Medulla oblongata (tissue), 1 donor: ENCODE results near the gene PTCH1.

Source experiments
- DNase-seq: peaks from one replicate; pipeline ENCODE4 v3.0.0-alpha.2; 2015; ENCODE audit errors: extremely low spot score

PTCH1 gene

DNA sequence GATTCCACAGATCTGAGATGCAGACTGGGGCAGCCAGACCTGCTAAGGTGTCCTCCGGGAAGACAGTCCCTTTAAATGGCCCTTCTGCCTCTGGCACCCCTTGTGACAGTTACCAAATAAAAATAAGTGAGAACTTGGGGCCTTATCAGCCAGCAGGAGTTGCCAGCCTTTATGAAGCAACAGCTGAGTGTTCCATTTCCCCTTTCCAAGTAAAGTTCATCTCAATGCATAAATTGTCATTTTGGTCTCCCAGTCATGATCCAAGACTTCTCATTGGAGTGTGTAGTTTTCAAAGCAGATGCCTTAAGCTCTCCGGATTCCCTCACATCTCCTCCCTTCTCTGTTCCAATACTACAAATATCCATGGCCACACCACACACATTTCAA lies 4.1 kb downstream of the PTCH1 start:
- DNase-seq: no peak

DNA sequence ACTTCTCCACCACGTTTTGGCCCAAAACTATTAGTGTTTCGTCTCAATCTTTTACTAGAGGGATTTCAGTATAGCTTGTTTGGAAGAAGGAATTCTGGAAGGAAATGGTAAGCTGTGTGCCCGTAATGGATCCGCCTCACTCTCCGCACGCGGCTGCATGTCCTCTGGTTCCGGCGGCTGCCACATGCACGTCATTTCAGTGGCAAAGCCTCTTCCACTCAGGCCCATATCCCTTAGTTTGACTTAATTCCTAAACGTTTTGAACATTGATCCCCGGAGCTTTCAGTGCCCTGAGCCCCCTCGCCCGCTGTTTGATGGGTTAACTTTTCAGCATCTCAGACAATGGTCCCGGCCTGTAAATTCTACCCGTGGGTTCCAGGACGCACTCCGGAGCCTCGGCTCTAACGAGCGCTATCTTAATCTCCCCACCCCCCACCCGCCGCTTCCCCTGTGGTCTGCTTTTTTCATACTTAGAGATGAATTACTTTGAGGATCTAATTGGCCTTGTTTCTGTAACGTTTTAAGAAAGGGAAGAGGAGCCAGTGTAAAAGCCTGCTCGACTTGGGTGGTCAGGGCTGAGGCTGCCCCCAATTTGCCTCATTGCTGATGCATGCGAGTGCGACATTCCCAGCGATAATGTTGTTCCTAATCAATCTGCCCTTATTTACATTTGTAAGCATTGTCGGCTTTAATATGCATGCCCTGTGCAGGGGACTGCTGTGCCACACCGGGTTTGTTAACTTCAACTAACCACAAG lies 4.6 kb downstream of the PTCH1 start:
- DNase-seq: no peak

DNA sequence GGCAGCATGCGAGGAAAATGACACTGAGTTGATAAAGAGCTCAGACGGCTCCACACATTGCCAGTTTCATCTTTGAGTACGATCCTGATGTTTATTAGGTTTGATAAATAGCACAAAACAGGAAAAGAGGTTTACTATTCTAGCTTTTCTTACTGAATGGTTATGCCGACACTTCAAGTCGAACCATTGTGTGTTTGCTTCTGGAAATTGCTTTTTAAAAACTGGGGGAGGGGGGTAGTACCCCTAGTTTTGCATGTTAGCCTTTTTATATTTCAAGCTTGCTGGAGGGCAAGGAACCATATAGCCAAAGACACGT lies 5.2 kb downstream of the PTCH1 start:
- DNase-seq: no peak

DNA sequence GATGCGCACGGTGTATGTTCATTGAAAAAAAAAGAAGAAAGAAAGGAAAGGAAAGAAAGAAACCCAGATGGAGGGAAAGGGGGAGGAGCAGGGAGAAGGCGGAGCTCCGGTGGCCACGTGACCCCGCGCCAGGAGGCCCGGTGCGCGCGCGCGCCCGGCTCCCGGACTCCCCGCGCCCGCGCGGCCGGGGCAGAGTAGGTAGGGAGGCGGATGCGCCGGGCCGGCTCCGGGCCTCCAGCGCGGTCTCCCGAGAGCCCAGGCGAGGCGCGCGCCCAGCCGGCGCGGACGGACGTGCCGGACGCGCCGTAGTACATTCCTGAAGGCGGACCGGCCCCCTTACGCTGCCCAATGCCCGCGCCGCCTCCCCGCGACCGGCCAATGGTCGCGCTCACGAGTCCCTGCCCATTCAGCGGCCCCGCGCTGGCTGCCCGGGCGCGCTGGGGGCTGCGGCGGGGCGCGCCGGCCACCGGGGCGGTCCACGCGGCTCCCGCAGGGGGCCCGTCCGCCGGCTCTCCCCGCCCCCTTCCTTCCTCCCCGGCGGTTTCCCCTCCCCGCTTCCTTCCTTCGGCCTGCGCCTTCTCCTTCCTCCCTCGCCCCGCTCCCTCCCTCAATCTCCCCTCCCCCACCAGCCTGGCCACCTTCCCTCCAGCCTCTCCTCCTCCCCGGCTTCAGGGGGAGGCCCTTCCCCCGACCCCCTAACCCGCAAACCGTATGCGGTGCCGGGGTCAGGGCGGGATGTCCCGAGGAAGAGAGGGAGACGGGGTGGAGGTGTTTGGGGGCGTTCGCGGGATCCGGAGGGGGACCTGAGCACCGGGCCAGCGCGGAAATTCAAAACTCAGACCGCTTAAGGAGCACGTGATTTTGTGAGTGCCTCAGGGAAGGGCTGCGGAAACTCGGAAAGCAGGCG lies 5.8 kb downstream of the PTCH1 start:
- peak; percentile 94 for DNase-seq

DNA sequence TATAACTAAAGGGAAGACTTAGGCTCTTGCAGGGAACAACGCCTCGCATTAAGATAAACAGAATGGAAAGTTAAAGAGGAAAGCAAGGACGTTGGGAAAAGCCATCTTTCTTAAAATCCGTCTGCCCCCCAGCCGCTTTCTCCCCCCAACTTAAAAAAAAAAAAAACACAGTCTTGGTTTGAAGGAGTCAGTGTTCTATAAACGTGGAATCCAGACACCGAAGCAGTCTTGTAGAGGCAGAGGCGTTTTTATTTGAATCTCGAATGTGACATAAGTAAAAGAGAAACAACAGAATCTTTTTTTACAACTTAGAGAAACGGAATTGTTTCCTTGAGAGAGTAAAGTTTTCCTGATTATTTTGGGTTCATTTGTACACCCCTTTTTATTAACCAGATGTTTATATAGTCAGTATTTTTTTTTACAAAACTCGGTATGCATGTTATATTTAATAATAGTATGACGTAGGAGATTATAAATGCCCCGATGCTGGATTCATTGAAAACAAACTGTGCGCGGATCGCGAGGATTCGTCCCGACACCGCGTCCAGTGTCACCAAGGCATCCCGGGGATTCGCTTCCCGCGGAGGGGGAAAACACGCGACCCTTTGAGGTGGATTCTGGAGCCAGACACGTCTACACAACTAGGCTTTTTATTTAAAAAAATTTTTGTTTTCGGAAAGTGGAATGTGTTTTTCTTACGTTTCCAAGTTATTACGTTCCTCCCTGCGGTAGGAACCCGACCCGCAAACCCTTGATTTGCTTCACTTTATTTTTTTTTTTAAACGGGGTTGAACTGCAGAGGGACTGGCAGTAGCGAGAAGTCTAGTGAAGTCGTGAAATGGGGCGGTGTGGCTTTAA lies 6.7 kb downstream of the PTCH1 start:
- peak; percentile 50 for DNase-seq

DNA sequence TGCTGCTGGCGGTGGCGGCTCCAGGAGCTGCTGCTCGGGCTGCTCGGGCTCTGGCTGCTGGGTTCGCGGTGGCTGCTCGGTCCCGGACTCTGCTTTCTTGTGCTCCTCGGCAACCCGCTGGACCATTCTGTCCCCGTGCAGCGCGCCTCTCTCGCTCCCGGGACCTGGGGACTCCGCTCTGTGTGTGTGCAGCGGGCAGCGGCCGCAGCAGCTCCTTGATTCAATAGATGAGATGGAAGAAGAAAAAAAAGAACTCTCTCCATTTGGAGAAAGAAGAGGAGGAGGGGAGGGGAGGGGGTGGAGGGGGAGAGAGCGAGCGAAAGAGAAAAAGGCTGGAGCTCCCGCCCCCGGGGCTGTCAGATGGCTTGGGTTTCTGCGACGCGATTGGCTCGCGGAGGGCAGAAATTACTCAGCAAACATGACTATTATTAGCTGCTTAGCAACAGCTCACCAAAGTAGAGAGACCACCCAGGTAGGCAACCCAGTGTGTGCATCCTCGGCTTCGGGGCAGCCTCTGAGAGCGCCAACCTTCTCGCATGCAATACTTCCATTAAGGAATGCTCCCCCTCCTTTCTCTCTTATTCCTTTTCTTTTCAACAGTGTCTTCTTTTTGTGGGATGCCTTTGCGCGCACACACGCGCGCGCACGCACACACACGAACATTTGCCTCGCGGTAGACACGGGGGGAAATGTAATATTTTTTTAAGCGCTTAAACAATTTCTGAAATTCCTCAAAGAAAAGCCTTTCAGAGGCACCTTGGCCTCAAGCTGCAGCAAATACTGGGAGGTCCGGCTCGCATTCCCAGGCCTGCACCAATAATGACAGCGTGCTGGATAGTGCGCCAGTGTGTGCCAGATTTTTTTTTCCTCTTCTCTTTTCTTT lies 7.6 kb downstream of the PTCH1 start:
- DNase-seq: peak; percentile 96

DNA sequence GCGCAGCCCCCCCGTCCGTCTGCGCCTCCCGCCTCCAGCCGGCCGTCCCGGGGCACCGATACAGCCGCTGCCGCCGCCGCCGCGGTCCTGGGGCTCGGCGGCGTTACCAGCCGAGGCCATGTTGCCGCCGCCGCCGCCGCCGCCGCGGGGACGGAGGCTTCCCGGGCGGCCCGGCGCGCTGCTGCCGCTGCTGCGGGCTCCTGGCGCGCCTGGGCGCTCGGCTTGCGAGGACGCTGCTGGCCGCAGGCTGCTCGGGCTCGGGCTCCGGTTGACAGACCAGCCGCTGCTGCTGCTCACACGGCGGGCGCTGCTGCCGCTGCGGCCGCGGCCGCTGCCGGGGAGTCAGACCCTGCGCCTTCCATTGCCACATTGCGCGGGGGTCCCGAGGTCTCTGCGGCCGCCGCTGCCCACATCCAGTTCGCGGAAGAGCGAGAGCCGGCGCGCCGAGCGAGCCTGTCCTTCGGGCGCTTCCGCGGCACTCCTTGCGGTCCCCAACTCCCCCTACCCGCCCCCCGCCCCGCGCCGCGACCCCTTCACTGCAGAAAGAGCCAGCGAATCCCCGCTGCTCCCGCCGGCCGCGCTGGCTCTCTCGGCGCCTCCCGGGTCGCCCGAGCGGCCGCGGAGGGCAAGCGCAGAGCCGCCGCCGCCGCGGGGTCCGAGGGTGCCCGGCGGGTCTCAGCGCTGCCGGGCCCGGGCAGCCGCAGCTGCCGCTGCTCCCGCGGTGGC lies 8.4 kb downstream of the PTCH1 start:
- DNase-seq: no peak

DNA sequence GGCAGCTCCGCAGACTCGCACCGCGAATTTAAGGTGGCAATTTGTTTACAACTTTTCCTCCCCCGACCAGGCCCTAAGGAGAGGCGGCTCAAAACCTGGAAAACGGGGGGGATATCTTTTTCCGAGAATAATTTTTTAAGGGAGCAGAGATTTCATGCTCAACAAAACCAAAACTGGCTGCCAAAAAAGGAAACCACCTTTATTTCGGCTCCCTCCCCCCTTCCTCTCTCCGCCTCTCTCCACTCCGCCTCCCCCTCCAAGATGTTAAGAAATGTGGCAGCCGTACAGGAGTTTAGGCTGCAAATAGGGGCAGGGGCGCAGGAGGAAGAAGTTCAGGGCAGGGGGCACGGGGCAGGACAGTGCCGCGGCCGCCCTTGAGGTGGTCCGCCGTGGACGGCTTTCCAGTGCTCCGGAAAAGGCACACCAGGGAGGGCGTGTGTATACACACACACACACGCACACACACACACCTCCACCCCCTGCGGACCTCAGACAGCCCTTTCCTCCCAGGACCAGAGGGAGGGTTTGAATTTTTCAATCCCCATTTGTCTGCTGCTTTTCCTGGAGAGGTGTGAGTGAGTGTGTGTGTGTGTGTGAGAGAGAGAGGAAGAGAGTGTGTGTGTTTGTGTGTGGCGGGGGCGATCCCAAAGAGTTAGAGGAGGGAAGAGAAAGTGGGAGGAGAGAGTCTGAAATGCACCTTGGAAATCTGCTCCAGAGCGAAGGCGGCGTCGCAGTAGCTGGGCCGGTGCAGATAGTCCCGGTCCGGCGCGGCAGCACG lies 9.1 kb downstream of the PTCH1 start:
- no peak for DNase-seq

DNA sequence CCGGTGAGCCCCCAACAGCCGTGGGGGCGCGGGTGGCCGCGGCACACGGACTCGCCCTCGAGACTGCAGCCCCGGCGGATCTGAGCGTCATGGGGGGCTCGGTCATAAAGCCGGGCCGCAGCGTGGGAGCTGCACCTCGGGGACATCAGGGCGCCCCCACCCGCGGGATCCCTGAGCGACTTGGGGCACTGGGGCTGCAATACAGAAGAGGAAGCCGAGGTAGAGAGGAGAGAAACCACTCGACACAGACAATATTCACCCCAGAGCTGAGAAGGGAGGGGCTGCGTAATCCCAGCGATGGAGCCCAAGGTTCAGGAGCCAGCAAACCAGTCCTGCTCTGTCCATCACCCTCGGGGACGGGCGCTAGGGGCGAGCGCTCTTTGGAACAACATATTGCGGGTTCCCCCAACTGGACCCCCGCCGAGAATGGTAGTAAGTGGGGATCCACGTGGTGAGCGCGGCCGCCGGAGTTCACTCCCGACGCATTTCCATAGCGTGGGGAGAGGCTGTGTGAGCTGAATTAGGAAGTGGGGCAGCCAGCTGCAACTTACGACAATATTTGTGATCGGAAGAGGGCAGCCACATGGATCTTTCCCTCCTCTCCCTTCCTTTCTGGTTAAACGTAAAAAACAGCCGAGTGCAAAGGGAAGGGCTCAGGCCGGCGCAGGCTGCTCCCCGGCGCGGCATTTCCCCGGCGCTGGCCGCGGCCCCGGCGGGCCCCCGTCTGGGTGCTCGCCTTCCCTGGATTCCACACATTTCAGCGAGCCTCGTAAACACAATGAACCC lies 9.9 kb downstream of the PTCH1 start:
- DNase-seq: peak; percentile 81

DNA sequence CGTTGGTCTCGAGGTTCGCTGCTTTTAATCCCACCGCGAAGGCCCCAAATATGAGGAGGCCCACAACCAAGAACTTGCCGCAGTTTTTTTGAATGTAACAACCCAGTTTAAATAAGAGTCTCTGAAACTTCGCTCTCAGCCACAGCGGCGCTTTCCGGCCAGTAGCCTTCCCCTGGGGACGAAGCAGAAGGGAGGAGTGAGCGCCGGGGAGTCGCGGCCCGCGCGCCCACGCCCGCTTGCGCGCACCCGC lies 10.4 kb downstream of the PTCH1 start:
- DNase-seq: peak; percentile 32

DNA sequence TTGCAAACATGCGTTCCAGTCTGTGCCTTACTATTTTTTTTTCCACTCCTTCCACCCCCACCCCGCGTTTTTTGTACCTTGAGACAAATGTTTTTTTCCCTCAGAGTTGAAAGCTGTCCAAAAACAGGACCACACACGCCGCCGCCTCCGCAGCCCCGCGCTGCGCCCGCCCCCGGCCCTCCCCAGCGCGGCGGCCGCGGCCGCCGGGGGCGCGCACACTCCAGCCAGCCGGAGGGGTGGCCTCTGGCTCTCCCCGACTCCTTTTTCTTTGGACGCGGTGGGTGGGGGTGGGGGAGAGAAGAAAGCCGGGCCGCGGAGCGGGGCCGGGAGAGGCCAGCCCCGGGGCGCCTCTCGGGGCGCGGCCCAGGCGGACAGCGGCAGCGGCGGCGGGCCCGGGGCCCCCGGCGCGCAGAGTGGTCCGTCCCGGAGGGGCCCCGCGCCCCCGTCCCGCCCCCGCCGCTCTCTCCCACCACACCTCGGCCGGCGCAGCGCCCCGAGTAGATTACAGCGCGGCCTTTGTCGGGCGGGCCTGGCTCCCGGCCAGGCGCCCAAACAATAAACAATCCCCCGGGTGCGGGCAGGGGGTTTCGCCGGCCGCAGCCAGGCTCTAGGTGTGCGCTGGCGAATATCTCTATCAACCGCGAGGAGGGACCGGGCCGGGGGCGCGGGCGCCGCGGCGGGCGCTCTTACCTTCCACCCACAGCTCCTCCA lies 10.9 kb downstream of the PTCH1 start:
- DNase-seq: peak; percentile 63

DNA sequence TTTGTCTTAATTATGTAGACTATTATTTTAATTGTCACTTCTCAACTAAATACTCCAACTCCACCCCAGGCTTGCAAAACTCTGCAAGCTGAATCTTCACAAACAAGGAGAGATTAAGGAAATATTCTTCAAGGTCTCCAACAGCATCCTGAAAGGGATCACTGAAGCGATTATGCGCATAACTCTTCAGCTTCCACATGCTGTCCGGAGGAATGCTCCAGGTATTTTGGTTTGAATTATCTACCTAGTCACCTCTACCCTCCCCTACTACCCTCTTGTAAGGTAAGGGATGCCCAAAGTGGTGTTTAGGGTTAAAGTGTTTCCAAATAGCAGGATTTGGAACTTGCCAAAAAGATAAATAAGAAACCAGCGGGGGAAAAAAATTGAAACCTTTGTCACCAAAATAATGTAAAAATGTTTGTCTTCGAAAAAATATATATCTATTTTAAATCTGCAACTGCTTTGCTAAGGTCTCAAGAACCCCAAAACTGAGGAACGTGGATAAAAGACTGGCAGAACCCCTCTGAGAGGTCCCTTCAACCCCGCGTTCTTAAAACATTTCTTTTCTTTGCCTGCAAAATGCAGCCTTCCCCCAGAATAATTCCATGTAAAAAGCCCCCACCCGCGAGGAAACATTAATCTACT lies 11.6 kb downstream of the PTCH1 start:
- DNase-seq: peak; percentile 12

DNA sequence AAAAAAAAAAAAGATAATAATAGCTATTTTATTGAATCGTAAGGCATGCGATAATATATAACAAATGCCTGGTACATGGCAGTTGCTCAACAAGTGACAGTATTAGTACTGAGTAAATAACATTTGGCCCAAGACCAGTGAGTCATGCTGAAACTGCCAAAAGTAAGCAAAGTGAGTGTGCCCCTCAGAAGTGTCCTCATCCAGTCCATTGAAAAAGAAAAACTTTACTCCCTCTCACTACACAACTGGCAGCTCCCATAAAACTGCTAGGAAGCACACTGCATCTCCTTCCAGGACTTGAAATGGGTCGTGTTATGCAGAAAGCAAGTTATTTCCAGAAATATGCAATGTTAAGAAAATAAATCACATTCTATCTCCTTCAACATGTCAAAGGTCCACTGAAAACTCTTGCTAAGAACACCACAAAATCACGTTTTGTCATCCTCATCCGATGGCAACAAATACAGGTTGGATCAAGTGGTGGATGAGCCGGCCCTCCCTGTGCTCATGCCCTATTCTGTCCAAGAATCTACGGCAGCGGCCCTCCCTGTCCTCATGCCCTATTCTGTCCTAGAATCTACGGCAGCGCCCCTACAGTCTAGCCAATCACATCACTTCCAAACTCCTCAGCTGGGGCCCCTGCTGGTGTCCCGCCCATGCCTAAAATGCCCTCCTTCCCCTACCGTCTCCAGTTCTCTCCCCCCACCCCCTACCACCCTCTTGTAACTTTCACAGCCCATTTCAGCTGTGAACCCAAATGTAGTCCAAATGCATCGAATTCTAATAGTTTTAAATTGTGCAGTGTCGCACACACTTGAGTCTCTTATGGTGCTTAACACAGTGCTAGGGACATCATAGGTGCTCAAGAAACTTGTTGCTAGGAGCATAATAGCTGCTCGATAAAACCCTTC lies 12.5 kb downstream of the PTCH1 start:
- DNase-seq: peak; percentile 44

DNA sequence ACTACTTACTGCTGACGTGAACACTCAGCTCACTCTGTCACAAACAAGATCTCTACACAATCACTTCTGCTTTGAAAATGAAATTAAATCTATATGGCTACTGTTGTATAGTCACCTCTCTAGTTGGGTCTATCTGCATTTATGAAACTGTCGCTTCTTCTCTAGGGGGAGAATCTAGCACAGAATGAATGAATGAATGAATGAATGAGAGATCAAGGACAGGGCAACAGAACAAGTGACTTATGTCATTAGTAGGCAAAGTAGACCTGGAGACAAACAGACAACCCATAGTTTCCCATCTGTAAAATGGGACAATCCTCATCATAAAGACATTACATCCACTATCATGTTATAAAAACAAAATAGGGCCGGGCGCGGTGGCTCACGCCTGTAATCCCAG lies 13.4 kb downstream of the PTCH1 start:
- DNase-seq: no peak

DNA sequence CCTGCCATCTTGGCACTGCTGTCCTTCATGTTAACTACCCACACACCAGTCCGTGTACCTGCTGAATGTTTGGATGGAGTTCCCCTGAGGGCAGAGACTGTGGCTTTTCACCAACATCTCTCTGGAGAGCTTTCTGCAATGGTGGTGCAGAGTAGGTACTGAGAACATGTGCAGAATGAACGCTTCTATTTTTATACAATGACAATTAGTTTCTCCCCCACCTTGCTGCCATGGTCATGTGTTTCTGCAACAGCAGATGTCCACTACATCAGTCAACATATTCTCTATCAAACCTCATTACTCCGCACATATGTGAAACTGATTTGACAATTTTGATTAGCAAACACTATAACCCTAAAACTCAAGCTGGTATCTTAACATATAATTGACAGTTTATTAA lies 14.5 kb downstream of the PTCH1 start:
- no peak for DNase-seq

DNA sequence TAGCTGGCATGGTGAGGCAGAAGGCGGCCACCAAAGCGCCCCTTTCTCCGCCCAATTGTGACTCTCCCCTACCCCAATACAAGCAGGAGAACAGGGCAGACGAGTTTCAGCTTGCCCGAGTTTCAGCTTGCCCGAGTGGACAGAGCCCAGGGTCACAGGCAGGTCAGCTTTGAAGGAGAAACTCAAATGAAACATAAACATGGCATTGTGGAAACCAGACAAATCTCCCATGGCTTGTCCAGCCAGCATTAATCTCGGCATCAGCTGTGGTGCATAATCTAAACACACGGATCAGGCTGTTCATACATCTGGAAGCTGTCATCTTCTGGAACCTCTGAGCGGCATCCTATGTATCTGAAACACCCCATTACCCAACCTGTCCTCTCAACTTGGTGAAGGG lies 16.9 kb downstream of the PTCH1 start:
- no peak for DNase-seq

DNA sequence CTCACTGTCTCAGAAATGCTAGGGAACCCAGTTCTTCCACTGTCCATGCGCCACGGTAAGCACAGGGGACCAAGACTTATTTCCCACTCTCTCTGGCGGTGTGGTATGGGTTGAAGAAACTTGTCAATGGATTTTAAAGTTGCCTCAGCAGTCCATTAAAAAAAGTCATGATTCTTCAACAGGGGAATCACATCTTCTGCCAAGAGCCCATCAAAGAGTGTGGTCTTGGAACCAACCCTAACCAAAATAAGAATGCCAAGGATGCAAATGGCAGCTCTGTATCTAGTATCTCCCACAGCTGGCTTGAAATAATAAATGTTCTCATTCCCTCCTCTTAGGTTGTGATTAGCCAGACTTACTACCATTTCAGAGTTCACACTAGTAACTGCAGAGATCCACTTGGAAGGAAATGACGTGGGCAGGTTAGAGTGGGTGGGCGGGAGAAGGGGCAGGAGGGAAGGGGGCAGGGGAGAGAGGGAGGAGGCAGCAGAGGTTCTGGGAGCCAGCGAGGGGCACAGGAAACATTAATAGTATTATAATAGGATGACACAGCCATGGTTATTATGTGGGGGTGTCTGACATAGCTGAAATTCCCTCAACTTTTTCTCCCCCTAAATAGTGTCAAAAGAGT lies 17.6 kb downstream of the PTCH1 start:
- no peak for DNase-seq
